Naive thymus-derived CD4-positive, alpha-beta T cell (primary cell): ENCODE measurements around the gene CD6. TPM values are rescaled to one million over a fixed set of nuclear protein-coding genes. Genes with fewer than 3 reads are reported as not detected.

Experiments used
- ATAC-seq: fragments of 150-1000 bp; cut with Tn5 transposase; 2 replicates; pipeline ENCODE4 v1.10.0; 2021; ENCODE audit warnings: mild to moderate bottlenecking, moderate library complexity
- CTCF ChIA-PET: fragments of 350-600 bp; sonication (Branson Sonifier 250); formaldehyde crosslinking; loops from one replicate; lab custom pipeline; 2021; ENCODE audit warnings: antibody characterized with exemption; lab: Charles Lee
- POLR2A ChIA-PET: fragments of 350-600 bp; sonication (Branson Sonifier 250); formaldehyde crosslinking; loops from one replicate; lab custom pipeline; 2021; ENCODE audit warnings: antibody characterized with exemption, inconsistent platforms; lab: Charles Lee
- DNase-seq, 9 donors: peaks; one replicate each; pipeline versions ENCODE4 v3.0.0 to v3.0.0-alpha.2; 2020 to 2022; ENCODE audit warnings: mixed read lengths in 1 of 9
- H3K27ac ChIP-seq: one replicate; pipeline ENCODE4 v1.7.0; 2013; ENCODE audit warnings: mild to moderate bottlenecking, low read depth, low read length, moderate library complexity
- H3K27me3 ChIP-seq, 2 donors: one replicate each; pipeline ENCODE4 v1.7.0; 2013; ENCODE audit warnings: low read length in 2 of 2, mild to moderate bottlenecking in 2 of 2, moderate library complexity in 2 of 2; ENCODE audit not compliant: control insufficient read depth in 2 of 2, insufficient read depth in 2 of 2
- H3K36me3 ChIP-seq, 3 experiments: 1 replicate in 2 of 3; 2 replicates in 1 of 3; pipeline ENCODE4 v1.7.0; 2013; ENCODE audit warnings: low read length in 3 of 3, mild to moderate bottlenecking in 3 of 3, moderate library complexity in 1 of 3; ENCODE audit not compliant: insufficient read depth in 3 of 3, control insufficient read depth in 2 of 3
- H3K4me1 ChIP-seq, 2 donors: one replicate each; pipeline ENCODE4 v1.7.0; 2013; ENCODE audit warnings: low read length in 2 of 2, mild to moderate bottlenecking in 2 of 2, moderate library complexity in 1 of 2; ENCODE audit not compliant: control insufficient read depth in 2 of 2, insufficient read depth in 2 of 2
- H3K4me3 ChIP-seq: 2 replicates; pipeline ENCODE4 v1.7.0; 2013; ENCODE audit warnings: mild to moderate bottlenecking, low read length
- H3K9me3 ChIP-seq, 3 experiments: 1 replicate in 2 of 3; 2 replicates in 1 of 3; pipeline ENCODE4 v1.7.0; 2013; ENCODE audit warnings: low read length in 3 of 3; ENCODE audit not compliant: control insufficient read depth in 2 of 3
- H3K27ac Mint-ChIP-seq, 9 donors: one replicate each; pipeline ENCODE4 v1.8.0; 2020 to 2022; ENCODE audit warnings: mixed read lengths in 9 of 9, mild to moderate bottlenecking in 8 of 9, moderate library complexity in 5 of 9, inconsistent platforms in 2 of 9
- H3K27me3 Mint-ChIP-seq, 5 donors: one replicate each; pipeline ENCODE4 v1.8.0; 2021 to 2022; ENCODE audit warnings: mixed read lengths in 5 of 5, mild to moderate bottlenecking in 1 of 5
- H3K36me3 Mint-ChIP-seq, 5 donors: one replicate each; pipeline ENCODE4 v1.8.0; 2020 to 2022; ENCODE audit warnings: mixed read lengths in 5 of 5, mild to moderate bottlenecking in 3 of 5, inconsistent platforms in 1 of 5
- H3K4me1 Mint-ChIP-seq, 7 donors: one replicate each; pipeline ENCODE4 v1.8.0; 2020 to 2022; ENCODE audit warnings: mixed read lengths in 7 of 7, mild to moderate bottlenecking in 3 of 7, inconsistent platforms in 1 of 7
- H3K4me3 Mint-ChIP-seq, 10 donors: one replicate each; pipeline ENCODE4 v1.8.0; 2020 to 2022; ENCODE audit warnings: mild to moderate bottlenecking in 10 of 10, mixed read lengths in 10 of 10, moderate library complexity in 6 of 10, inconsistent platforms in 2 of 10
- H3K9me3 Mint-ChIP-seq, 11 donors: one replicate each; pipeline ENCODE4 v1.8.0; 2020 to 2022; ENCODE audit warnings: mixed read lengths in 11 of 11, mild to moderate bottlenecking in 4 of 11, inconsistent platforms in 1 of 11, moderate library complexity in 1 of 11
- intact Hi-C, 2 donors: fragments of 100-400 bp; cut with micrococcal nuclease; formaldehyde crosslinking; loops; one replicate each; pipeline ENCODE4 v1.15.1; 2023
- polyA plus RNA-seq, 2 donors: library from polyadenylated mRNA; unstranded; fragments of 300-500 nt; fragmentation: Illumina TruSeq; gene quantifications; one replicate each; pipeline ENCODE4 v1.2.3, GENCODE V29; 2021
- total RNA-seq, 6 experiments: library from RNA in 5 of 6; stranded (reverse) in 5 of 6; gene quantifications; 1 replicate in 5 of 6; 2 replicates in 1 of 6; pipeline ENCODE4 v1.2.3 and lab custom pipeline; 2021 to 2026

CD6 gene
- total and polyA plus RNA-seq, 7 experiments from 2014 or later: 195 to 653 (median 416) TPM

DNA sequence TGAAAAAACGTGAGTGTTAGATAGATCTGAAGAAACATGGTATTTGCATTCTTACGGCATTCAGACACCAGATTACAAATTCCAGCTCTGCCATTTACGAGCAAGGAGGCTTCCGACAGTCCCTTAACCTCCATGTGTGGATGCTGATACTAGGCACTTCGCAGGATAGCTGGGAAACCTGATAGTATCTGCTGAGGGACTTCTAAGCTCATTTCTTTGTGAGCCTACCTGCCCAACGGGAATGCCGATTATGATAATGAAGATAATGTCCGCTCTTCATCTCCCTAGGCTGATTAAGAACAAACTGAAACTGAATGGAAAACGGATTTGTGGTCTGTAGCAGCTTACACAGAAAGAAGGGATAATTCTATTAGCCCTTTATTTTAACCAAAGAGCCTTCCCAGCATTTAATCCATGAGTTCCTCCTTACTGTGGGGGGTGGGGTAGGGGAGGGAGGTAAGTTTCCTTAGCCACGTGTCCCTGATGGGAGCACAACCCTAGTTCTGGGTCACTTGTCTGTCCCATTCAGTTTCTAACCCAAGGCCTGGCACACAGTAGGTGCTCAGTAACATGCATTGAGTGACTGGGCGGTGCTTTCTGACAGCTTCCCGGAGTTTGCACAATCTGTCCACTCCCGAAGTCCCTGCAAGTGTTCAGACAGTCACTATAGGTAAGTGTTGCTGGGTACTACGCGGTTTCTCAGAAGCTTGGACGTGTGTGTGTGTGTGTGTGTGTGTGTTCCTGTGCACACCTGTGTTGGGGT is 39.2 kb downstream of the CD6 start:
- Histone ChIP-seq H3K36me3 (peaks cover 40 to 88% (median 51%) of the 10 kb centered on the region in 3 experiments), H3K27ac (peak overlapping the region; percentile 49), H3K27me3 (no peaks in the 10 kb centered on the region), H3K4me3 (no peak overlapping the region), H3K4me1 (peaks cover 0 to 45% of the 10 kb centered on the region in 2 donors), H3K9me3 (no peaks in the 10 kb centered on the region)
- POLR2A ChIA-PET: interaction anchor here (0.7 to 2.1 kb wide), 9 partner anchors 10 to 57 kb away, joined by 3 to 8 read pairs (median 4); no protein-coding TSS in a partner anchor
- Mint-ChIP-seq H3K9me3 (no peaks in the 10 kb centered on the region), H3K36me3 (peaks cover 7 to 52% (median 34%) of the 10 kb centered on the region in 5 donors), H3K27ac (peak overlapping the region; percentile 18 to 93 (median 86)), H3K27me3 (no peaks in the 10 kb centered on the region), H3K4me3 (peak overlapping the region in 3 of 10 donors; percentile 6 to 22 (median 18)), H3K4me1 (peaks cover 33 to 78% (median 65%) of the 10 kb centered on the region in 7 donors)
- CTCF ChIA-PET: interaction anchor here (0.6 to 0.9 kb wide), 4 partner anchors 10 to 177 kb away, joined by 3 to 4 read pairs (median 3); partner anchors contain the start of gene CD6
- ATAC-seq (no peak), DNase-seq (no peak)
- intact Hi-C loops: no loop called here

GRCh38 chr11:61011229-61011870 is 39.9 kb downstream of the CD6 start:
- H3K27ac ChIP-seq: peak overlapping the region; percentile 49
- H3K36me3 ChIP-seq: peaks cover 37 to 92% (median 48%) of the 10 kb centered on the region in 3 experiments
- CTCF ChIA-PET: interaction anchor here (0.6 to 0.9 kb wide), 3 partner anchors 9 to 40 kb away, joined by 3 to 4 read pairs (median 3); partner anchors contain the start of gene CD6
- H3K9me3 ChIP-seq: no peaks in the 10 kb centered on the region
- Mint-ChIP-seq H3K9me3 (no peaks in the 10 kb centered on the region), H3K27ac (peak overlapping the region; percentile 46 to 93 (median 86)), H3K4me3 (peak overlapping the region in 2 of 10 donors; percentile 18 to 22), H3K4me1 (peaks cover 36 to 72% (median 62%) of the 10 kb centered on the region in 7 donors), H3K36me3 (peaks cover 7 to 55% (median 37%) of the 10 kb centered on the region in 5 donors), H3K27me3 (no peaks in the 10 kb centered on the region)
- ATAC-seq: no peak
- intact Hi-C loops: no loop called here
- H3K4me3 ChIP-seq: no peak overlapping the region
- H3K4me1 ChIP-seq: peaks cover 0 to 41% of the 10 kb centered on the region in 2 donors
- no peak for DNase-seq
- POLR2A ChIA-PET: interaction anchor here (0.7 to 2.1 kb wide), 5 partner anchors 9 to 47 kb away, joined by 3 to 8 read pairs (median 4); no protein-coding TSS in a partner anchor
- no peaks in the 10 kb centered on the region for H3K27me3 ChIP-seq

DNA sequence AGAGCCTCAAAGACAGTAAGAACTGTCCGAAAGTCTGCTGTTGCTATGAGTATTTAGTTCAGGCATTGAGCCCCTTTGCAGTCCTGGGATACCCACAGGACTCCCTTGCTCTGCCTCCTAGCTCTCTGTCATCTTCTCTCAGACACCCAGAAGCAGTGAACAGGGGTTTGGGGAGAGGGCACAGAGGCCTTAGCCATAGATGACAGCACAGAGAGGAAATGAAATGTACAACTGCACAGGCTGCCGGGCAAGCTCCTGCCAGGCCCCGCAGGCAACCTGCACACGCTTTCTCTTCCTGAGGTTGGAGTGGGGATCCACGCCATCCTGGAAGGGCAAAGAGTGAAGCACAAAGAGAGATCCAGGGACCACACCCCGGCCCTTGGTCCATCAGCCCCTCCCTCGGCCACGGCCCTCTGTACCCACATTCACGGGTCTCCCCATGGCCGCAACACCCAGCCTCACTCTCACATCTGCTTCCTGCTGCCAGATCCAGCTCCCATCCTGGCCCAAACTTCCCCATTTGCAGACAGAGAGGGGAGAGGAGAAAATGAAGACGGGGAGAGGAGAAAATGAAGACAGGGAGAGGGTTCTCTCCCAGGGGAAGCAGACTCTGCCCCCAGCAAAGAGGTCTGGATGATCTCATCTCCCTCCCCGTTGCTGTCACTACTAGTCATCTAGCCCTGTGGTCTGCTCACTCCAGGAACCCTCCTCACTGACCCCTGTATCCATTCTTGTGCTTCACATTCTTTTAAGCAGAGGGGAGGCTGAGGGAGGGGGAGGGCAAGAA is 40.7 kb downstream of the CD6 start:
- no peaks in the 10 kb centered on the region for H3K27me3 ChIP-seq

DNA sequence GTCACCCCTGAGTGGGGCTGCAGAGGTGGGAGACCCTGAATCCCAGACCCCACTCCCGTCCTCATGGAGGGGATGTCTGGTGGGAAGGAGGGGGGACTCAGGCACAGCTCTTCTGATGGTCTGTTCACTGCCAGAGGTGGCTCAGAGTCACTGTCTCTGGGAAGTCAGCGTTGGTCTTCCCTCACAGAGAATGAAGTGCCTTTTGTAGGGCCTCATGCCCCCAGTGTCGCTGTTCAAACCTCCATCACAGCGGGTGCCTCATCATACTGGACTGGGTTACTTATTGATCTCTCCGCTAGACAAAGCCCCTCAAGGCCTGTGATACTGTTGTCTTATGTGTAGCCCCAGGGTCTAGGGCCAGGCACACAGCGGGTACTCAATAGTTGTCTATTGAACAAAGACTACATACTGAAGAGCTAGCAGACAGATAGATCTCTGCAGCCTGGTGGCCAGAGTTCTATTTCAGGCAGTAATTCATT is 41.3 kb downstream of the CD6 start:
- ChIA-PET POLR2A (interaction anchor here (0.6 kb wide), 1 partner anchor 166 kb away, joined by 3 read pairs; no protein-coding TSS in a partner anchor), CTCF (interaction anchor here (0.6 to 1.1 kb wide), 3 partner anchors 10 to 43 kb away, joined by 3 to 4 read pairs (median 3); no protein-coding TSS in a partner anchor)
- H3K27me3 Mint-ChIP-seq: no peaks in the 10 kb centered on the region
- ATAC-seq: no peak
- DNase-seq: no peak
- H3K4me1 ChIP-seq: peaks cover 0 to 28% of the 10 kb centered on the region in 2 donors
- no peaks in the 10 kb centered on the region for H3K27me3 ChIP-seq
- H3K4me1 Mint-ChIP-seq: peaks cover 25 to 62% (median 54%) of the 10 kb centered on the region in 7 donors
- intact Hi-C loops: no loop called here
- peaks cover 32 to 98% (median 54%) of the 10 kb centered on the region in 3 experiments for H3K36me3 ChIP-seq
- peaks cover 4 to 56% (median 40%) of the 10 kb centered on the region in 5 donors for H3K36me3 Mint-ChIP-seq
- H3K27ac Mint-ChIP-seq: peak overlapping the region; percentile 79 to 93 (median 88)
- peak overlapping the region; percentile 50 for H3K27ac ChIP-seq
- H3K9me3 Mint-ChIP-seq: no peaks in the 10 kb centered on the region
- no peaks in the 10 kb centered on the region for H3K9me3 ChIP-seq
- H3K4me3 ChIP-seq: no peak overlapping the region
- no peak overlapping the region for H3K4me3 Mint-ChIP-seq

More for the DNA sequence above, 40.7 kb downstream of the CD6 start:
- peak overlapping the region; percentile 50 for H3K27ac ChIP-seq
- peak overlapping the region; percentile 79 to 93 (median 88) for H3K27ac Mint-ChIP-seq
- no peak for ATAC-seq
- no peaks in the 10 kb centered on the region for H3K9me3 ChIP-seq
- H3K4me1 ChIP-seq: peaks cover 0 to 33% of the 10 kb centered on the region in 2 donors
- no peak overlapping the region for H3K4me3 Mint-ChIP-seq
- intact Hi-C loops: no loop called here
- ChIA-PET POLR2A (interaction anchor here (0.7 to 2.1 kb wide), 4 partner anchors 9 to 30 kb away, joined by 3 to 8 read pairs (median 4); no protein-coding TSS in a partner anchor), CTCF (no interaction called here)
- peaks cover 28 to 64% (median 56%) of the 10 kb centered on the region in 7 donors for H3K4me1 Mint-ChIP-seq
- H3K36me3 Mint-ChIP-seq: peaks cover 4 to 50% (median 37%) of the 10 kb centered on the region in 5 donors
- H3K27me3 Mint-ChIP-seq: no peaks in the 10 kb centered on the region
- no peak for DNase-seq
- H3K4me3 ChIP-seq: no peak overlapping the region
- no peaks in the 10 kb centered on the region for H3K9me3 Mint-ChIP-seq
- H3K36me3 ChIP-seq: peaks cover 32 to 93% (median 51%) of the 10 kb centered on the region in 3 experiments

- peaks cover 0 to 6% (median 0%) of the 10 kb centered on the region in 11 donors for H3K9me3 Mint-ChIP-seq
- DNase-seq (no peak), ATAC-seq (no peak)
- POLR2A ChIA-PET: interaction anchor here (0.7 to 11.1 kb wide), 8 partner anchors 12 to 316 kb away, joined by 3 to 210 read pairs (median 4); partner anchors contain the start of gene TMEM109
- no peak overlapping the region for H3K4me3 Mint-ChIP-seq
- no peaks in the 10 kb centered on the region for H3K27me3 Mint-ChIP-seq
- peaks cover 7 to 50% (median 39%) of the 10 kb centered on the region in 5 donors for H3K36me3 Mint-ChIP-seq
- peak overlapping the region; percentile 29 for H3K27ac ChIP-seq
- H3K36me3 ChIP-seq: peaks cover 8 to 71% (median 25%) of the 10 kb centered on the region in 3 experiments
- H3K4me1 Mint-ChIP-seq: peaks cover 27 to 56% (median 54%) of the 10 kb centered on the region in 7 donors
- peaks cover 26 to 27% of the 10 kb centered on the region in 2 donors for H3K4me1 ChIP-seq
- intact Hi-C loops: no loop called here
- CTCF ChIA-PET: interaction anchor here (0.6 to 1.7 kb wide), 5 partner anchors 30 to 65 kb away, joined by 3 to 6 read pairs (median 3); no protein-coding TSS in a partner anchor
- H3K27me3 ChIP-seq: no peaks in the 10 kb centered on the region
- H3K27ac Mint-ChIP-seq: peak overlapping the region in 8 of 9 donors; percentile 5 to 98 (median 81)
- H3K9me3 ChIP-seq: no peaks in the 10 kb centered on the region
- no peak overlapping the region for H3K4me3 ChIP-seq
Observed at GRCh38 chr11:61018059-61018458, 46.6 kb downstream of the CD6 start.
